H54 (cell line): ENCODE data around the gene ALDH1A3.
A peak's percentile ranks its signal among the peaks of the same experiment; 100 is the strongest.

ENCODE experiments used
- DNase-seq: peaks from one replicate; pipeline ENCODE4 v3.0.0; 2011; ENCODE audit warnings: low spot score, mixed read lengths; ENCODE audit not compliant: insufficient read length
- FAIRE-seq: peaks from 3 replicates; lab custom pipeline; 2011; peaks lifted over from hg19 to GRCh38; lab: Jason Lieb, UNC
- POLR2A ChIP-seq: IDR thresholded peaks from 2 replicates; pipeline ENCODE4 v1.6.1; 2011; ENCODE audit warnings: low read depth, mild to moderate bottlenecking, low read length

Gene ALDH1A3

GRCh38 chr15:100866386-100867330, 13.0 kb upstream of the ALDH1A3 start:
- no peak for DNase-seq
- no peak for FAIRE-seq
- TF ChIP-seq POLR2A = no peak

- no peak for TF ChIP-seq POLR2A
- no peak for FAIRE-seq
- DNase-seq = no peak
Measured at GRCh38 chr15:100867433-100867832, 12.2 kb upstream of the ALDH1A3 start.

DNA sequence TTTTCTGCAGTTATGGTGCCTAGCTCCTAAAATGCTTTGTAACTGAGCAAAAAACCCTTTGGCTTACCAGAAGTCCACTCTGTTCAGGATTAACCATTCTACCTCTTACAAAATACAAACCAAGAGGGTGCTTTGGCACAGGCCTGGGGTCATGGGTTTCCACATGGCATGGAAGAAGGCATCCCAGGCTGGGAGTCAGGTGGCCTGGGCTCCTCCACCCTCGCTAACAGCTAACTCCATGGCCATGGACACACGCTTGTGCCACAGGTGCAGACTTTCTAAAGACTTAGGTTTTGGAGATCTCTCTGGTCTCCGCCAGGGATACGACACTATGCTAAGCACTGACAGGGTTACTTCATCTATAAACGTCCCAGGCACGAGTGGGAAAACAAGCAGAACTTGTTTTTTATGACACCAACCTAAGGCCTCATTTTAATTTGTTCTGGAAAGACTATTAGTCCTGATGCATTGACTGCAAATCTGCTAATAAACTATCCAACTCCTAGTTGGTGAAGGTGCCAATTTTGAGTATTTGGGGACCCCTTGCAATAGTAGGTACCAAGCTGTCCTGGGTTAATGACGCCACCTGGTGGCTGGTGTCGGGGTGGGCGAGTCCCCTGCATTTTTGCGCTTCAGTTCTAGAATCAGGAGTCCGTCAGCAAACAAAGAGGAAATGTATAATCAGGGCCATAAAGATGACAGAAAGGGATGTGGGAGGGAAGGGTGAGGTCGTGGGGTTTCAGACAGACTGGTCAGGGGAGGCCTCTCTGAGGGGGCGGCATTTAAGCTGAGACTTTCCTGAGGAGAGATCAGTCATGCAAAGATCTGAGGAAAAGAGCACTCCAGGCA, 10.3 kb upstream of the ALDH1A3 start:
- TF ChIP-seq POLR2A = no peak
- FAIRE-seq (no peak), DNase-seq (no peak)

DNA sequence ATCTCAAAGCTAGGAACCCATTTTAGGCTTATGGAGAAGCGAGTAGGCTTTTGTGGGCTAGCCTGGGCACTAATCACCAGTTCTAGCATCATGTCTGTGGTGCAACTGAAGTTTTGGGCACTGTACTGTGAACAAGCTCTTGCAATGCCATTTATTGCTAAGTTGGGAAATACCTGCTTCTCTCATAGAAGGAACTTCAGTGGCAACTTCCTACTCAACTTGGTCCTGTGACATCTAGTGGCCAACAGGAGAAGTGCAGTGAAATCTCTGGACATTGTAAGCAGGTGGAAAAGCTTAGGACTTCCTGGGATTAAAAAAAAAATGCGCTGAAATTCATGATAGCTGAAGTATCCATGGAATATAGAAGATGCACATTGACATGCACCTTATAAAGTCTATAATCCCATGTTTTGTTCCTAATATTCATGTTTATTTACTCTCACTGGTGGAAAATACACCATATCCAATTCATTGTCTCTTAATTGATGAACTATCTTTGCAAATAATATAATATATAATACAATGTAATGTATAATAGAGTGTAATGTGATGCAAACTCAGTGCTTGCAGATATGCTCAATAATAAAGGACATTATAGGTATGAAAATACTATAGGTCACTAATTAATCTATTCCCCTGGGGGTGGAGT, 6.5 kb upstream of the ALDH1A3 start:
- FAIRE-seq (no peak), DNase-seq (peak; percentile 68)
- TF ChIP-seq POLR2A = no peak

DNA sequence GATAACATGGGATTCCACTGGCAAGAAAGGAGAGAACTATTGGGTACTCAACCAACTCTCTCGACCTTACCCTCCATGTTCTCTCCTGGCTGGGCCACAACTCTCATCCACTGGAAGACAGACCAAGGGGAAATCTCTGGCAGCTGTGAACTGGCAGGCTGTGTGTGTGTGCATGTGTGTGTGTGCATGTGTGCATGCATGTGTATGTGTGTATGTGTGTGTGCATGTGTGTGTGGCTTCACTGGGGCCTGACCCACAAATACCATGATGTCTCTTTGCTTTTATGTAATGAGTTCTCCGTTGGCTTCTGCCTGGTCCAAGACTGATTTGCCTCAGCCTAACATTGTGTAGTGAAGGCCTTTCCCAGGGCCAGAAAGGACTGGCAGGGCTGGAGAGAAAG, 4.1 kb upstream of the ALDH1A3 start:
- DNase-seq = no peak
- TF ChIP-seq POLR2A = no peak
- no peak for FAIRE-seq

GRCh38 chr15:100875976-100876375, 3.7 kb upstream of the ALDH1A3 start:
- FAIRE-seq (no peak), DNase-seq (no peak)
- TF ChIP-seq POLR2A = no peak

DNA sequence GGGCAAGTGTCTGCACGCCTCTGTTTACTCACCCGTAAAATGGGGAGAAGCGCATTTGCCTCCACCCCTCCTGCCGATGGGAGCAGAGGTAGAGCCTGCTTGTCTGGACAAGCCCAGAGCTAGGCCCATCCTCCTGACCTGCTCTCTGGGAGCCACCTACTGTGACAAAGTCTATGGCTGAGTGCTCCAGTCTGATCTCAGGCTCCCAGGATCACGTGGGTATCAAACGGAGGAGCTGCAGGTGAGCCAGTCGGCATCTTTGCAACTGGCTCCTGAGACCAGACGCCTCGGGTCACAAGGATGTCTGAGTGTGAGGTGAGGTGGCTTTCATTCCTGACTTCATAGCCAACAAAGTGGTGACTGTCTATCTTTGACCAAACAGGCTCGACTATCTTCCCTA, 2.1 kb upstream of the ALDH1A3 start:
- DNase-seq (no peak), FAIRE-seq (no peak)
- no peak for TF ChIP-seq POLR2A

DNA sequence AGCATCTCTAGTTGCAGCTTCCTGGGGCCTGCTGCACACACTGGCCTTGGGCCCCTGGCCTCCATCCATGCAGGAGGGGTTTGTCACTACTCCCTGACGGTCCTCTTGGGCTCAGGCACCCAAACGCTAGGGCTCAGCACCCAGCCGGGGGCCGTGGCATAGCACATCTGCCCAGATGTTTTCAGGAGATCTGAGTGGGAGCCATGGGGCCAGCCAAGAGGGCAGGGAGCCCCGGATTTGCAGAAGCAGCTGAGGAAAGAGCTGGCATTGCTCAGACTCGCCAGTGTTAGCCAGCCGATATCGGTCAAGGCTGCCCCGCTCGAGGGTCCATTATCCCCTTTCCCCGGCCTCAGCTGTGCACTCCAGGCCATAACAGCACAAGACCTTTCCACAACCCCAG, 1.5 kb upstream of the ALDH1A3 start:
- DNase-seq = no peak
- no peak for FAIRE-seq
- no peak for TF ChIP-seq POLR2A

DNA sequence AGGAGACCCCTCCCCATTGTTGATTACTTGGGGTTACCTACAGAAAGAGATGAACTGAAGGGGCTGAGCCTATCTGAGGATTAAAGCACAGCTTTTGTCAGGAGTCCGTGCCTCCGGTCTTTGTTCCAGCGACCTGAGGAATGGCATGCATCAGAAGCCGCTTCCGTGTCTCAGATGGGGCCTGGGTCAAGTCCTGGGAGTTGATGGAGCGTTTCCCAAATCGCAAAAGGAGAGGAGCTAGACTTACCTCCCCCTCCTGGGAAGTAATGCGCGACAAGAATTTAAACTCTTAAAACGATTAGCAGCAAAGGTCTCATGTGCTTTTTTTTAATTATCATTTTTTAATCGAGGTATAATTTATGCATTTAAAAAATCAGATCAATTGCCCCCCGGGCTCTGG, 983 bp upstream of the ALDH1A3 start:
- DNase-seq (no peak), FAIRE-seq (no peak)
- TF ChIP-seq POLR2A = no peak

DNA sequence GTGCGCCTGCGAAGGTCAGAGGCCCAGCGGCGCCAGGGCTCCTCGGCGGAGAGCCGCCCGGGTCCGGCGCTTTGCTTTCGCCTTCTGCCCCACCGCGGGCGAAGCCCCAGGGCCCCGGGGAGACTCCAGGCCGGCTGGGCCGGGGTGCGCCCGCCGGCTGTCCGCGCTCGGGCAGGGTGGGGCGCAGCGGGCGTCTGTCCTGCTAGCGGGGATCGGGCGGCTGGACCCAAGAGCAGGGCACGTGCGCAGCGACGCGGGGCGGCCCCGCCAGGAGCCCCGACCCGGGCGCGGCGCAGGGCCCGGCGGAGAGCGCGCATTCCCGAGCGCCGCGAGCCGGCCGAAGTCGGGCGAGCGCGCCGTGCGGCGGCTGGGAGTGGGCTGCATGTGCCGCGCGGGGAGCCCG, 569 bp upstream of the ALDH1A3 start:
- FAIRE-seq = no peak
- DNase-seq = no peak
- TF ChIP-seq POLR2A = no peak

DNA sequence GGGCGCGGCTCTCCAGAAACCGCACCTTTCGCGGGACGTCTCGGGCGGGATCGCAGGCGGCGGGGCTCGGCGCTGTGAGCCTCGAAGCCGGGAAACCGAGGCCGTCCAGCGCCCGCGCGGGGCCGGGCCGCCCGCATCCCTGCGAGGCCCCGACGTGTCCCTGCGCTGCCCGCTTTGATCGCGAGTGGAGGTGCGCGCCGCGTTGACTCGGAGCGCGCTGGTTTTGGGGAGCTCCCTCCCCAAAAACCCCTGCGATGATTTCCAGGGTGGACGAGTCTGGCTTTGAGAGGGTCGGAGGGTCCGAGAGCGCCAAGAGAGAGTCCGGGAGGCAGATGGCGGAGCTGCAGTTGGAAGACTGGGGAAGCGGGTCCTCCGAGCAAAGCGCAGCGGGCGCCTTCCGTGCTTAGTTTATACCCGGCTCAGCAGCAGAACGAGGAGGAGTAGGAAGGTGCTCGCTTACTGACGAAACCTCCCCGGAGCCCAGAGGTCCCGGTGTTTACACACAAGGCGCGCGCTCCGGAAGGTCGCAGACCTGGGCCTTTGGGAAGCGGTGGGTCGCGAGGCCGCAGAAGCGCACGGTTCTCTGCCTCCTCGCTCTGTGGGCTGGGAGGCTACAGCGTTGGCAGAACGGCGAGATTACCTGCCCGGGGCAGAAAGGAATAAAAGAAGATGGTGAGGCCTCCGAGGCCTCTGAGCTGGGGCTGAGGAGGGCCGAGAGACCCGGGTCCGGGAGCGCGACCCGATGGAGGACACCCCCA, 687 bp downstream of the ALDH1A3 start:
- FAIRE-seq (no peak), DNase-seq (no peak)
- TF ChIP-seq POLR2A = no peak

GRCh38 chr15:100880897-100881242, 1.2 kb downstream of the ALDH1A3 start:
- no peak for DNase-seq
- no peak for FAIRE-seq
- TF ChIP-seq POLR2A = no peak

DNA sequence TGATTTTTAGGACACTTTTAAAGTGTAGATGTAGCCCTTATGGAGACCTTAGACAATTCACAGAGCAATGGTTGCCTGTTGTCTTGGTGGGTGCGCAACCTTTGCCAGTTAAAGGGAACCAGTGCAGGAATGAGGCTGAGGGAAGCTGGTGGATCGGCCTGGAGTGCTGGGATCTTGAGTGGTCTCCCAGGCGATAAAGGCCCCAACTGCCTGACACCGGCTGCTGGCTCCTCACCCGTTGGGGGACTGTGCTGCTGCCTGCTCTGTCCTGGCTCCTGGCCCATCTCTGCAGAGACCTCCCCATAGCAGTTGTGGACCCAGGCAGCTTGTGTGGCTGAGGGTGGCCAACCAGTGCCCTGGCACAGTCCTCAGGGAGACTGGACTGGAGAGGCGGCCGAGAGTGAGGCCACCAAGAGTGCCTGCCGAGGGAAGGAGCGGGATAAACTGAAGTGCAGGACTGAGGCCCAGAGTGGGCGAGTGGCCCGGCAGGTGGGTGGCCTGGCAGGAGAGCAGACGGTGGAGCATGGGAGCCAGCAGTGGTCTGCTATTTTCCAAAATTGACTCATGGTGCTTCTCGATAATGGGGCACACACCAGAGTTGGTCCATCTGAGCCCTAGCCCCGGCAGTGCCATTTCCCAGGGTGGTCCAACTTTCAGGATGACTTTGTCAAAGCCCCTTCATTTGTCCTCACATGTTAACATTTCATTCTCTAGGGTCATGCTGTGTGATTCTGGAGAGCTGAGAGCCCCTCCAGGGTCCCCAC, 2.1 kb downstream of the ALDH1A3 start:
- TF ChIP-seq POLR2A = no peak
- DNase-seq = no peak
- no peak for FAIRE-seq
